Measurements from ENCODE around the gene GRM8. TPM values are rescaled to one million over a fixed set of nuclear protein-coding genes. Genes with fewer than 3 reads are reported as not detected.
A peak's percentile ranks its signal among the peaks of the same experiment; 100 is the strongest.
"Not testable (repeated sequence)": the region's sequence is repeated elsewhere in the genome, so short reads cannot be mapped to it uniquely, and the experiment has no call there.

The GRM8 gene
- total and polyA plus RNA-seq, 8 donors = 0.11 to 1.2 (median 0.89) TPM

- DNase-seq (no peak), FAIRE-seq (no peak), ATAC-seq (peak; percentile 55 to 78 (median 77))
- Histone ChIP-seq H3K4me3 (no peak overlapping the region), H3K4me1 (peaks cover 0 to 3% (median 0%) of the 10 kb centered on the region in 3 donors), H3K9me3 (no peaks in the 10 kb centered on the region), H3K36me3 (no peaks in the 10 kb centered on the region), H3K27ac (peak overlapping the region in 2 of 4 donors; percentile 13 to 49), H3K27me3 (no peaks in the 10 kb centered on the region)
- TF ChIP-seq CTCF (IDR thresholded peaks at IDR 0.05) = no peak
- intact Hi-C loops (cut with DNase I) = no loop called here
- WGBS, 2 donors = 22 to 23% methylated on average over 2 of the region's 2 CpGs
These were observed 315.6 kb downstream of the GRM8 start for GRCh38 chr7:126937171-126937570.

- Histone ChIP-seq H3K27me3 (no peaks in the 10 kb centered on the region), H3K27ac (no peak overlapping the region), H3K4me3 (no peak overlapping the region), H3K36me3 (no peaks in the 10 kb centered on the region), H3K4me1 (peaks cover 0 to 14% (median 5%) of the 10 kb centered on the region in 3 donors), H3K9me3 (no peaks in the 10 kb centered on the region)
- ATAC-seq (no peak), FAIRE-seq (no peak), DNase-seq (no peak)
- intact Hi-C loops (cut with DNase I) = no loop called here
- no peak for TF ChIP-seq CTCF (IDR thresholded peaks at IDR 0.05)
These were observed 321.2 kb downstream of the GRM8 start for GRCh38 chr7:126931581-126931980.

GRCh38 chr7:126930166-126930565 lies 322.6 kb downstream of the GRM8 start:
- Histone ChIP-seq H3K4me3 (no peak overlapping the region), H3K36me3 (no peaks in the 10 kb centered on the region), H3K4me1 (peaks cover 0 to 14% (median 5%) of the 10 kb centered on the region in 3 donors), H3K27me3 (no peaks in the 10 kb centered on the region), H3K9me3 (no peaks in the 10 kb centered on the region), H3K27ac (no peak overlapping the region)
- TF ChIP-seq CTCF (IDR thresholded peaks at IDR 0.05) = no peak
- ATAC-seq (peak in 2 of 4 donors; percentile 55 to 65), FAIRE-seq (no peak), DNase-seq (no peak)
- intact Hi-C loops (cut with DNase I) = no loop called here
- WGBS, 2 donors = 48 to 52% methylated on average over 2 of the region's 2 CpGs

- FAIRE-seq (no peak), ATAC-seq (no peak), DNase-seq (no peak)
- no peaks in the 10 kb centered on the region for H3K27me3 ChIP-seq
- H3K36me3 ChIP-seq = no peaks in the 10 kb centered on the region
- intact Hi-C loops (cut with DNase I) = no loop called here
- H3K27ac ChIP-seq = no peak overlapping the region
- no peaks in the 10 kb centered on the region for H3K9me3 ChIP-seq
- no peak for TF ChIP-seq CTCF (IDR thresholded peaks at IDR 0.05)
- 57 to 75% methylated on average over 2 of the region's 2 CpGs for WGBS, 2 donors
- no peaks in the 10 kb centered on the region for H3K4me1 ChIP-seq
- H3K4me3 ChIP-seq = no peak overlapping the region
These were observed 328.3 kb downstream of the GRM8 start for GRCh38 chr7:126924477-126924876.

- DNase-seq; H3K4me3 ChIP-seq; H3K4me1 ChIP-seq; FAIRE-seq; ATAC-seq; H3K27ac ChIP-seq; H3K9me3 ChIP-seq; H3K27me3 ChIP-seq; intact Hi-C loops (cut with DNase I); H3K36me3 ChIP-seq: not testable (repeated sequence)
- 90 to 92% methylated on average over 4 of the region's 4 CpGs for WGBS, 2 donors
These were observed 341.1 kb downstream of the GRM8 start for GRCh38 chr7:126911627-126912026.

GRCh38 chr7:126908564-126908963 lies 344.2 kb downstream of the GRM8 start:
- FAIRE-seq; intact Hi-C loops (cut with DNase I); H3K36me3 ChIP-seq; H3K4me1 ChIP-seq; H3K4me3 ChIP-seq; H3K27me3 ChIP-seq; H3K27ac ChIP-seq; H3K9me3 ChIP-seq; DNase-seq: not testable (repeated sequence)
- ATAC-seq = peak in 1 of 4 donors; percentile 52

GRCh38 chr7:126907657-126908056 lies 345.1 kb downstream of the GRM8 start:
- WGBS, 2 donors = 85 to 93% methylated on average over 6 of the region's 6 CpGs
- H3K4me1 ChIP-seq; H3K4me3 ChIP-seq; H3K9me3 ChIP-seq; H3K36me3 ChIP-seq; intact Hi-C loops (cut with DNase I); H3K27ac ChIP-seq; H3K27me3 ChIP-seq; DNase-seq; ATAC-seq; FAIRE-seq: not testable (repeated sequence)

GRCh38 chr7:126905255-126905654 lies 347.5 kb downstream of the GRM8 start:
- ATAC-seq; H3K27ac ChIP-seq; H3K27me3 ChIP-seq; FAIRE-seq; H3K36me3 ChIP-seq; H3K9me3 ChIP-seq; DNase-seq; intact Hi-C loops (cut with DNase I); H3K4me1 ChIP-seq; H3K4me3 ChIP-seq: not testable (repeated sequence)
- whole genome bisulfite sequencing, 2 donors = 71 to 85% methylated on average over 2 of the region's 2 CpGs

GRCh38 chr7:126901041-126901765 lies 351.5 kb downstream of the GRM8 start:
- H3K27ac ChIP-seq; intact Hi-C loops (cut with DNase I); H3K4me3 ChIP-seq; ATAC-seq; H3K36me3 ChIP-seq; FAIRE-seq; DNase-seq; H3K27me3 ChIP-seq; H3K4me1 ChIP-seq; H3K9me3 ChIP-seq: not testable (repeated sequence)
- 56 to 63% methylated on average over 6 of the region's 6 CpGs for WGBS, 2 donors
